WTC11 (cell line): ENCODE measurements around the gene CNTN1. TPM values are rescaled to one million over a fixed set of nuclear protein-coding genes. Genes with fewer than 3 reads are reported as not detected.

Experiments
- ATAC-seq: fragments of 200-7000 bp; cut with Tn5 transposase; 2 replicates; pipeline ENCODE4 v1.10.0; 2021; ENCODE audit warnings: mild to moderate bottlenecking, moderate library complexity
- CTCF ChIA-PET: fragments of 300-600 bp; sonication (Branson Sonifier 250); formaldehyde crosslinking; loops from one replicate; lab custom pipeline; 2021; ENCODE audit warnings: antibody characterized with exemption; lab: Charles Lee
- POLR2A ChIA-PET: fragments of 350-600 bp; sonication (Branson Sonifier 250); formaldehyde crosslinking; loops from one replicate; lab custom pipeline; 2021; ENCODE audit warnings: antibody characterized with exemption; lab: Charles Lee
- DNase-seq: peaks from one replicate; pipeline ENCODE4 v3.0.0; 2021; ENCODE audit warnings: low spot score
- H3K27ac Mint-ChIP-seq: 2 replicates; pipeline ENCODE4 v1.8.0; 2021; ENCODE audit warnings: mixed read lengths
- H3K27me3 Mint-ChIP-seq: 2 replicates; pipeline ENCODE4 v1.8.0; 2021; ENCODE audit warnings: low read depth, mild to moderate bottlenecking, moderate library complexity, mixed read lengths
- H3K36me3 Mint-ChIP-seq: 2 replicates; pipeline ENCODE4 v1.8.0; 2021; ENCODE audit warnings: mixed read lengths
- H3K4me1 Mint-ChIP-seq: 2 replicates; pipeline ENCODE4 v1.8.0; 2022; ENCODE audit warnings: mixed read lengths
- H3K4me3 Mint-ChIP-seq: 2 replicates; pipeline ENCODE4 v1.8.0; 2021; ENCODE audit warnings: mild to moderate bottlenecking, moderate library complexity, mixed read lengths
- H3K9me3 Mint-ChIP-seq: 2 replicates; pipeline ENCODE4 v1.8.0; 2021; ENCODE audit warnings: mixed read lengths
- ATF1 ChIP-seq: sonication (generic); formaldehyde crosslinking; IDR thresholded peaks from 2 replicates; pipeline ENCODE4 v1.8.1; 2023; ENCODE audit warnings: mild to moderate bottlenecking, moderate library complexity, missing genetic modification reagents
- ATF3 ChIP-seq: sonication (generic); formaldehyde crosslinking; conservative IDR thresholded peaks from 2 replicates; pipeline ENCODE4 v1.8.1; 2022; ENCODE audit warnings: mild to moderate bottlenecking, missing genetic modification reagents
- CBFB ChIP-seq: sonication (generic); formaldehyde crosslinking; IDR thresholded peaks from 2 replicates; pipeline ENCODE4 v1.8.1; 2022; ENCODE audit warnings: mild to moderate bottlenecking, low read depth, missing genetic modification reagents
- E2F1 ChIP-seq: sonication (generic); formaldehyde crosslinking; IDR thresholded peaks from 2 replicates; pipeline ENCODE4 v1.8.0; 2022; ENCODE audit warnings: mild to moderate bottlenecking, missing genetic modification reagents
- E2F5 ChIP-seq: sonication (generic); formaldehyde crosslinking; IDR thresholded peaks from 2 replicates; pipeline ENCODE4 v1.8.1; 2022; ENCODE audit warnings: mild to moderate bottlenecking, moderate library complexity, missing genetic modification reagents
- FOXJ3 ChIP-seq: sonication (generic); formaldehyde crosslinking; IDR thresholded peaks from 2 replicates; pipeline ENCODE4 v1.9.0; 2021; ENCODE audit warnings: missing genetic modification reagents, mild to moderate bottlenecking, borderline replicate concordance
- GTF2I ChIP-seq: fragments of 250-450 bp; sonication (Bioruptor Pico); conservative IDR thresholded peaks from 2 replicates; pipeline ENCODE4 v1.4.0; 2021; ENCODE audit warnings: mild to moderate bottlenecking
- HMGXB4 ChIP-seq: sonication (generic); formaldehyde crosslinking; IDR thresholded peaks from 2 replicates; pipeline ENCODE4 v1.8.1; 2023; ENCODE audit warnings: mild to moderate bottlenecking, moderate library complexity, missing genetic modification reagents
- MAX ChIP-seq: sonication (generic); formaldehyde crosslinking; IDR thresholded peaks from 2 replicates; pipeline ENCODE4 v1.8.0; 2022; ENCODE audit warnings: mild to moderate bottlenecking, missing genetic modification reagents
- MYBL2 ChIP-seq: sonication (generic); formaldehyde crosslinking; IDR thresholded peaks from 2 replicates; pipeline ENCODE4 v1.8.1; 2023; ENCODE audit warnings: mild to moderate bottlenecking, moderate library complexity, missing genetic modification reagents
- PRDM15 ChIP-seq: sonication (generic); formaldehyde crosslinking; IDR thresholded peaks from 2 replicates; pipeline ENCODE4 v1.8.0; 2022; ENCODE audit warnings: missing genetic modification reagents
- PRRX2 ChIP-seq: fragments of 250-450 bp; sonication (Bioruptor Pico); IDR thresholded peaks from 2 replicates; pipeline ENCODE4 v1.8.0; 2021; ENCODE audit warnings: mild to moderate bottlenecking
- RORB ChIP-seq: fragments of 250-450 bp; sonication (Bioruptor Pico); IDR thresholded peaks from 2 replicates; pipeline ENCODE4 v1.9.0; 2021; ENCODE audit warnings: mild to moderate bottlenecking
- SMAD4 ChIP-seq: sonication (generic); formaldehyde crosslinking; IDR thresholded peaks from 2 replicates; pipeline ENCODE4 v1.8.0; 2022; ENCODE audit warnings: mild to moderate bottlenecking, missing genetic modification reagents
- STAT6 ChIP-seq: sonication (generic); formaldehyde crosslinking; conservative IDR thresholded peaks from 2 replicates; pipeline ENCODE4 v1.8.1; 2023; ENCODE audit warnings: mild to moderate bottlenecking, low read depth, missing genetic modification reagents, moderate library complexity
- TP53 ChIP-seq: sonication (generic); formaldehyde crosslinking; IDR thresholded peaks from 2 replicates; pipeline ENCODE4 v1.8.1; 2023; ENCODE audit warnings: mild to moderate bottlenecking, missing genetic modification reagents
- USF2 ChIP-seq: sonication (generic); formaldehyde crosslinking; IDR thresholded peaks from 2 replicates; pipeline ENCODE4 v1.8.1; 2023; ENCODE audit warnings: mild to moderate bottlenecking, missing genetic modification reagents, moderate library complexity
- ZNF317 ChIP-seq: sonication (generic); formaldehyde crosslinking; IDR thresholded peaks from 2 replicates; pipeline ENCODE4 v1.8.1; 2023; ENCODE audit warnings: low read depth, mild to moderate bottlenecking, moderate library complexity, missing genetic modification reagents, borderline replicate concordance
- ZNF512 ChIP-seq: sonication (generic); formaldehyde crosslinking; IDR thresholded peaks from 2 replicates; pipeline ENCODE4 v1.8.1; 2022; ENCODE audit warnings: missing genetic modification reagents, borderline replicate concordance
- total RNA-seq: library from RNA; stranded (reverse); gene quantifications from 3 replicates; pipeline ENCODE4 v1.2.3, GENCODE V29; 2021

CNTN1 gene
- total RNA-seq, 1 experiment from 2014 or later = 16.9 TPM

- TF ChIP-seq RORB (no peak), ATF1 (no peak), CBFB (CRISPR knock-in tag) (no peak)
Measured at GRCh38 chr12:40854604-40855003, 162.4 kb downstream of the CNTN1 start (continued).

GRCh38 chr12:40864891-40865290 lies 172.7 kb downstream of the CNTN1 start:
- Mint-ChIP-seq H3K27me3 (no peaks in the 10 kb centered on the region), H3K36me3 (peaks cover 6% of the 10 kb centered on the region; the same call in 1 of the 2 replicates)
- TF ChIP-seq GTF2I (CRISPR knock-in tag) (no peak), FOXJ3 (CRISPR knock-in tag) (no peak), ZNF512 (CRISPR knock-in tag) (no peak), TP53 (CRISPR knock-in tag) (no peak), E2F5 (CRISPR knock-in tag) (no peak), PRRX2 (CRISPR knock-in tag) (no peak), HMGXB4 (CRISPR knock-in tag) (no peak), ATF1 (no peak), ZNF317 (CRISPR knock-in tag) (no peak), ATF3 (no peak), STAT6 (no peak), USF2 (no peak), SMAD4 (CRISPR knock-in tag) (no peak), PRDM15 (no peak), MYBL2 (CRISPR knock-in tag) (no peak), MAX (CRISPR knock-in tag) (no peak), E2F1 (CRISPR knock-in tag) (no peak)
- TF ChIP-seq, all 79 proteins: peak for 0
- ChIA-PET CTCF (no interaction called here), POLR2A (no interaction called here)
- no peaks in the 10 kb centered on the region for H3K4me1 Mint-ChIP-seq
- DNase-seq (no peak), ATAC-seq (no peak)
- no peak overlapping the region for H3K4me3 Mint-ChIP-seq
- H3K27ac Mint-ChIP-seq = no peak overlapping the region
- peaks cover 11% of the 10 kb centered on the region for H3K9me3 Mint-ChIP-seq
